ENCODE results near the gene LACTBL1.
A peak's percentile ranks its signal among the peaks of the same experiment; 100 is the strongest.
"Not testable (repeated sequence)": the region's sequence is repeated elsewhere in the genome, so short reads cannot be mapped to it uniquely, and the experiment has no call there.

LACTBL1 gene, protein sequence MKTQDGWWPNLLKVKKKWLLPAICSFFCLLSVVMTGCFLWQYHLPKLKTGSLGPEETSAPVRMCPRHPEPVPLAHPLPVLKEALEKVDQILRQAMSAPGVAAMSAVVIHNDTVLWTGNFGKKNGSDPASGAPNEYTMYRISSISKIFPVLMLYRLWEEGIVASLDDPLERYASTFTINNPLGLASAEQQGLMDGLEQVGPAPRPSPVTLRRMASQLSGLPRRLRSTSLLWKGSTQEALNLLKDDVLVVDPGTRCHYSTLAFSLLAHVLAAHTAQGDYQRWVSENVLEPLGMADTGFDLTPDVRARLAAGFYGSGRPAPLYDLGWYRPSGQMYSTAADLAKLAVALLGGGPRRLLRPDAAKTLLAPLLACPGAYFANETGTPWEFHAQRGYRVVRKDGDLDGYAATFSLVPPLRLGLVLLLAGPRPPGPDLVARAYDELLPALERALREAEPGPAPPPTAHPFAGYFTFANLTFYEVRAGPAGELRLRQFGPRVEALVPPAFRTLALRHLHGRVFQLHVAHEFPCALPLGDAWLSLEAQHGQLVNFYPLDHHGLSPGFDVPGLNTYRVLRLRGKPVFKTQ

GRCh38 chr1:22972760-22973159 lies at the start of gene LACTBL1:
Gene LACTBL1 (minus strand): TSS chr1:22972866. CDS start chr1:22972316, 550 bp downstream.
- no peak for DNase-seq

GRCh38 chr1:23021834-23022233 lies 49.2 kb upstream of the LACTBL1 start:
- no peak for DNase-seq

DNA sequence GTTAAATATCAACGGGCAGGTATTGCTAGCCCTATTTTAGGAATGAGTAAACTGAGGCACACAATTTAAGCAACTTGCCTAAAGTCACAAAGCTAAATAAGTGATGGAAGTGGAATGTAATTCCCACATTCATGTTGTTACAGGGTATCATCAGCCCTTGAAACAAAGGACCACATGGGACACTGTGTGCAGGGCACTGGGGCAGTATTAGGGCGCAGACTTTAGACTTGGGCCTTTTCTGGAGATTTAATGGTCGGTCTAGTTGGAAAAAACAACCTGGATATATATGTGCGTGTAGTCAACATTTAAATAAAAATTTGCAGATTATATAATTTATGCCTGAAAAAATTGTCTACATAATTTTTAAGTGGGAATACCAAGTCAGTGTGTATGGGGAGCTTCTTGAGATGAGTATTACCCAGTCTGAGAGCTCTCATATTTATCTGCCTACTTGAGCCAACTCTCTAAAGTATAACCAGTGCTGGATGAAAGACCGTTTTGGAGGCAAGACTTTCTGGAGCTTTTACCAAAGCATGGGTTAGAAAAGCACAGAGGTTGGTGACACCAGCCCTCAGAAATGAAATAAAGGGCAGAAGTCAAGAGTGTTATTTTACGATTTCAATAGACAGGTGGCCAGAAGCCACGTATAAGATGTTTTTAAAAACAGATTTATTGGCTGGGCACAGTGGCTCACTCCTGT lies 48.2 kb upstream of the LACTBL1 start:
- DNase-seq, result no peak

- DNase-seq, result no peak
These were observed 47.4 kb upstream of the LACTBL1 start for GRCh38 chr1:23019863-23020625.

DNA sequence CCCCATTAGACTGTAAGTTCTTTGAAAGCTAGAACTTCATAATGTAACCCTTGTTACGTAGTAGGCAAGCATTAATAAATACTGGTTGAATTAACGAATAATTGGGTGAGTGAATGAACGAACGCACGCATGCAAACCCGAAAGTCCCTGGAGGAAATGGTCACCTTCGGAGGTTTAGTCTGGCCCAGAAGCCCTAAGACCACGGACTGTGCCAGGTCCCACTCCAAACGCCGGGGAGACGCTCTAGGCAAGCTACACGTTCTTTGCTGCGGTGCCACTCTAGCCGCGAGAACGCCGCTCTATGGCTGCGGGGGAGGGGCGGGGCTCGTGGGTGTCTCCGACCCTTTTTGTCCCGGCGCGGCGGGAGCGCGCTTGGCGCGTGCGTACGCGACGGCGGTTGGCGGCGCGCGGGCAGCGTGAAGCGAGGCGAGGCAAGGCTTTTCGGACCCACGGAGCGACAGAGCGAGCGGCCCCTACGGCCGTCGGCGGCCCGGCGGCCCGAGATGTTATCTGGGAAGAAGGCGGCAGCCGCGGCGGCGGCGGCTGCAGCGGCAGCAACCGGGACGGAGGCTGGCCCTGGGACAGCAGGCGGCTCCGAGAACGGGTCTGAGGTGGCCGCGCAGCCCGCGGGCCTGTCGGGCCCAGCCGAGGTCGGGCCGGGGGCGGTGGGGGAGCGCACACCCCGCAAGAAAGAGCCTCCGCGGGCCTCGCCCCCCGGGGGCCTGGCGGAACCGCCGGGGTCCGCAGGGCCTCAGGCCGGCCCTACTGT lies 46.6 kb upstream of the LACTBL1 start, which contains the start of gene KDM1A:
TSS of gene KDM1A (plus strand) at position 375 of the 769 bp plus-strand sequence. CDS start at position 504, 129 bp downstream.
- peak; percentile 94 for DNase-seq

DNA sequence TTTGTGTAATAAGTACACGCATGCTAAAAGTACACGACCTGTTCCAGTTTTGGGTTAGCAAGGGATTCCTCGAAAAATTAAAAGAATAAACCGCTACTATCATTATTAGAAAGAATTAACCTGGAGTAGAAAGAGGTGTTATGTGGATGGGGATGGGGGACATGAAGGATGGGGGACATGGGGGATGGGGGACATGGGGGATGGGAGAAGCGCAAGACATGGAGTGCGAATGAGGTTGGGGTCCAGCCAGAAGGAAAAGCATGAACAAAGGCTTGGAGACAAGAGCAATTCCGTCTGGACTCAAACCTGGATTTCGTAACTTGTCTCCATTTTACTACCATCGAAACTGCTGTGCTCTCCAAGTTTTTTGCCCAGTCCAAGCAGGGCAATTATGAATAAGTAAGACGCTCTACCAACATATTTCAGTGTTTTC lies 46.0 kb upstream of the LACTBL1 start:
- no peak for DNase-seq

DNA sequence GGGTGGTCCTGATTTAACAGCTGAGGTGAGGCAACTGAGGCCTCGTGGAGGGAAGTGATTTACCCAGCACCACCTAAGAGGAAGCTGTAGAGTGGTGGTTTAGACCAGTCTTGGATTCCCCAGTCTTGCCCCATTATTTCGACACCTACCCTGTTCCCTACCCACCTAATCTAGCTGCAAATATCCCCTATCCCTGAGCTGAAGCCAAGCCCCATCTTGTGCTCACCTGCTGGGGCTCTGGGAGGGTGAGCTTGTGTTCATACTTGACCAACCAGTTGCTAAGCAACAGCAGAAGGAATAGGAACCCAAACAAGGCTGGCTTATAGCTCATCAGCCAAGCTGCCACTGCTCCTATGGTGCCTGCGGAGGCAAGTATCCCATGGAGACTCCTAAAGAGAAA lies 41.0 kb upstream of the LACTBL1 start:
- no peak for DNase-seq

DNA sequence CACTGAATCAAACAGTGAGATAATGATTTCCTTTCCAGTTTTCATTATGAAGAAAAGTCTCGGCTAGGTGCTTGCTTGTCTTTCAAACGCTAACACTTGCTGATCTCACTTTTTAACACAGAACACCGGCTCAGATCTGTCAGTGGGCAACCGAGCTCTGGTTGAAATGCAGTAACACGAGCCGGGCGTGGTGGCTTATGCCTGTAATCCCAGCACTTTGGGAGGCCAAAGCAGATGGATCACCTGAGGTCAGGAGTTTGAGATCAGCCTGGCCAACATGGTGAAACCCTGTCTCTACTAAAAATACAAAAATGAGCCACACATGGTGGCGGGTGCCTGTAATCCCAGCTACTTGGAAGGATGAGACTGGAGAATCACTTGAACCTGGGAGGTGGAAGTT lies 37.4 kb upstream of the LACTBL1 start:
- DNase-seq, result not testable (repeated sequence)

- no peak for DNase-seq
These were observed 36.2 kb upstream of the LACTBL1 start for GRCh38 chr1:23008901-23009300.

GRCh38 chr1:23007106-23007505 lies 34.4 kb upstream of the LACTBL1 start:
- no peak for DNase-seq

GRCh38 chr1:23004769-23005168 lies 32.1 kb upstream of the LACTBL1 start:
- DNase-seq, result not testable (repeated sequence)

DNA sequence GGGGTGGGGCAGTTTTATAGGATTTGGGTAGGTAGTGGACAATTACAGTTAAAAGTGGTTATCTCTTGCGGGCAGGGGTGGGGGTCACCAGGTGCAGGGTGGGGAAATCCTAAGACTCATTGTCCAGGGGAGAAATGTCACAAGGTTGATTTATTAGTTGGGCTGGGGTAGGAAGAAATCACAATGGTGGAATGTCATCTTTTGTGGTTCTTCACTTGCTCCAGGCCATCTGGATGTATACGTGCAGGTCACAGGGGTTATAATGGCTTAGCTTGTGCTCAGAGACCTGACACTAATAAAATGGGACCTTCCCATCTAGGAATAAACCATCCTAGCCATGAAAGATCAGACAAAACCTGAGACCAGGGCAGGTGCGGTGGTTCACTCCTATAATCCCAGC lies 31.4 kb upstream of the LACTBL1 start:
- no peak for DNase-seq

- DNase-seq, result not testable (repeated sequence)
These were observed 29.6 kb upstream of the LACTBL1 start for GRCh38 chr1:23002218-23002617.

GRCh38 chr1:23000133-23000532 lies 27.5 kb upstream of the LACTBL1 start:
- DNase-seq, result not testable (repeated sequence)

DNA sequence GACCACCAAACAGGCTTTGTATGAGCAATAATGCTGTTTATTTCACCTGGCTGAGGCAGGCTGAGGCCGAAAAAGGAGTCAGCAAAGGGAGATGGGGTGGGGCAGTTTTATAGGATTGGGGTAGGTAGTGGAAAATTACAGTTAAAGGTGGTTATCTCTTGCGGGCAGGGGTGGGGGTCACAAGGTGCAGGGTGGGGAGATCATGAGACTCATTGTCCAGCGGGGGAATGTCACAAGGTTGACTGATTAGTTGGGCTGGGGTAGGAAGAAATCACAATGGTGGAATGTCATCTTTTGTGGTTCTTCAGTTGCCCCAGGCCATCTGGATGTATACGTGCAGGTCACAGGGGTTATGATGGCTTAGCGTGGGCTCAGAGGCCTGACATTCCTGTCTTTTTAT lies 24.9 kb upstream of the LACTBL1 start:
- not testable (repeated sequence) for DNase-seq

- DNase-seq, result no peak
These were observed 23.1 kb upstream of the LACTBL1 start for GRCh38 chr1:22995774-22996173.

GRCh38 chr1:22993220-22993795 lies 20.6 kb upstream of the LACTBL1 start:
- not testable (repeated sequence) for DNase-seq

GRCh38 chr1:22992384-22992783 lies 19.7 kb upstream of the LACTBL1 start:
- DNase-seq, result not testable (repeated sequence)

- DNase-seq, result no peak
These were observed 11.3 kb upstream of the LACTBL1 start for GRCh38 chr1:22983944-22984343.

GRCh38 chr1:22980471-22980790 lies 7.8 kb upstream of the LACTBL1 start:
- DNase-seq, result not testable (repeated sequence)

DNA sequence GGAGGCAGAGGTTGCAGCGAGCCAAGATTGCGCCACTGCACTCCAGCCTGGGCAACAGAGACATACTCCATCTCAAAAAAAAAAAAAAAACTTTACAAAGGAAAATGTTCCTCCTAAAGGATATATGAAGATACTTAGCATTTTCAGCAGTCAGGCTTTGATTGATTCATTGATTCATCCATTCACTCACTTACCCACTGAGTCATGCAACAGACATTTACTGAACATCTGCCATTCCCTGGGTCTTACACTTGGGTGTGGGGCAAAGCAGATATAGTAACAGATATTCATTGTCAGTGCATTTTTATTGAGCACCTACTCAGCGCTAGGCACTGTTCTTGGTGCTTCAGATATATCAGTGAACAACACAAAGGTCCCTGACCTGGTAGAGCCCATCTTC lies 5.6 kb upstream of the LACTBL1 start:
- DNase-seq, result no peak
